NCI-H1436 (cell line): ENCODE data around the gene FAF1.
A peak's percentile ranks its signal among the peaks of the same experiment; 100 is the strongest.

Experiments used
- DNase-seq: peaks from one replicate; lab custom pipeline; 2025; lab: John Stamatoyannopoulos, UW

Gene FAF1

GRCh38 chr1:50490640-50491039 lies 469.4 kb downstream of the FAF1 start:
- DNase-seq = no peak

- no peak for DNase-seq
Measured at GRCh38 chr1:50488876-50489275, 471.2 kb downstream of the FAF1 start.

GRCh38 chr1:50488356-50488755 lies 471.7 kb downstream of the FAF1 start:
- no peak for DNase-seq

- no peak for DNase-seq
Measured at GRCh38 chr1:50487725-50488124, 472.3 kb downstream of the FAF1 start.

- no peak for DNase-seq
Measured at GRCh38 chr1:50481142-50481736, 478.8 kb downstream of the FAF1 start.

- DNase-seq = no peak
Measured at GRCh38 chr1:50476800-50477199, 483.3 kb downstream of the FAF1 start.

GRCh38 chr1:50474859-50475809 lies 484.9 kb downstream of the FAF1 start:
- no peak for DNase-seq

- no peak for DNase-seq
Measured at GRCh38 chr1:50473513-50473912, 486.6 kb downstream of the FAF1 start.

- DNase-seq = no peak
Measured at GRCh38 chr1:50471967-50472366, 488.1 kb downstream of the FAF1 start.

- DNase-seq = no peak
Measured at GRCh38 chr1:50462964-50463363, 497.1 kb downstream of the FAF1 start.

GRCh38 chr1:50458507-50458906 lies 501.6 kb downstream of the FAF1 start:
- no peak for DNase-seq

GRCh38 chr1:50454911-50455310 lies 505.2 kb downstream of the FAF1 start:
- DNase-seq = no peak

GRCh38 chr1:50453266-50453665 lies 506.8 kb downstream of the FAF1 start:
- DNase-seq = peak; percentile 24

- no peak for DNase-seq
Measured at GRCh38 chr1:50452700-50453099, 507.4 kb downstream of the FAF1 start.

- DNase-seq = no peak
Measured at GRCh38 chr1:50450861-50451653, 509.0 kb downstream of the FAF1 start.

- DNase-seq = no peak
Measured at GRCh38 chr1:50447961-50448360, 512.1 kb downstream of the FAF1 start.

GRCh38 chr1:50441183-50441582 lies 518.9 kb downstream of the FAF1 start:
- DNase-seq = no peak

- no peak for DNase-seq
Measured at GRCh38 chr1:50438945-50439344, 521.1 kb downstream of the FAF1 start.

- no peak for DNase-seq
Measured at GRCh38 chr1:50436489-50436888, 523.6 kb downstream of the FAF1 start.

GRCh38 chr1:50430010-50430405 lies 530.1 kb downstream of the FAF1 start:
- no peak for DNase-seq

- DNase-seq = no peak
Measured at GRCh38 chr1:50427818-50428779, 532.0 kb downstream of the FAF1 start.
